D721Med (cell line): ENCODE data around the gene NPAS3.

ENCODE experiments used
- DNase-seq: peaks from one replicate; pipeline ENCODE4 v3.0.0; 2011; ENCODE audit warnings: low spot score; ENCODE audit not compliant: insufficient read length
- FAIRE-seq: peaks from 2 replicates; lab custom pipeline; 2011; peaks lifted over from hg19 to GRCh38; lab: Jason Lieb, UNC
- CTCF ChIP-seq: IDR thresholded peaks from 2 replicates; pipeline ENCODE4 v1.5.1; 2012; ENCODE audit warnings: mild to moderate bottlenecking, control low read depth; ENCODE audit not compliant: insufficient read depth; ENCODE audit errors: missing control alignments

The NPAS3 gene

GRCh38 chr14:33629792-33630191 lies 691.1 kb downstream of the NPAS3 start:
- FAIRE-seq = no peak
- TF ChIP-seq CTCF = no peak
- no peak for DNase-seq

GRCh38 chr14:33631021-33631420 lies 692.3 kb downstream of the NPAS3 start:
- no peak for DNase-seq
- no peak for FAIRE-seq
- TF ChIP-seq CTCF = no peak

GRCh38 chr14:33631441-33631840 lies 692.8 kb downstream of the NPAS3 start:
- TF ChIP-seq CTCF = no peak
- no peak for FAIRE-seq
- no peak for DNase-seq

- no peak for TF ChIP-seq CTCF
- DNase-seq (no peak), FAIRE-seq (no peak)
These were observed 696.0 kb downstream of the NPAS3 start for GRCh38 chr14:33634631-33635030.

GRCh38 chr14:33636716-33637115 lies 698.0 kb downstream of the NPAS3 start:
- no peak for FAIRE-seq
- no peak for TF ChIP-seq CTCF
- no peak for DNase-seq

GRCh38 chr14:33642080-33642479 lies 703.4 kb downstream of the NPAS3 start:
- TF ChIP-seq CTCF = no peak
- FAIRE-seq (no peak), DNase-seq (no peak)

- DNase-seq (no peak), FAIRE-seq (no peak)
These were observed 704.1 kb downstream of the NPAS3 start for GRCh38 chr14:33642691-33643244.

More at GRCh38 chr14:33642691-33643244, 704.1 kb downstream of the NPAS3 start:
- no peak for TF ChIP-seq CTCF
